Adrenal gland (tissue), 5 donors: Measurements from ENCODE around the gene SLC9C1.

Source experiments
- POLR2A ChIP-seq, 2 donors: fragments of 450-650 bp; IDR thresholded peaks; one replicate each; pipeline ENCODE4 v1.6.1; 2017; ENCODE audit warnings: antibody characterized with exemption in 2 of 2, mild to moderate bottlenecking in 2 of 2, moderate library complexity in 1 of 2
- TF ChIP-seq, protein P1 (sequence below), 6 experiments: fragments of 450-650 bp in 4 of 6; fragments of 200-600 bp in 2 of 6; sonication (generic) in 1 of 6; IDR thresholded peaks; 1 replicate in 5 of 6; 2 replicates in 1 of 6; pipeline versions ENCODE4 v1.5.1 to v1.8.0; 2016 to 2021; ENCODE audit warnings: antibody characterized with exemption in 6 of 6, mild to moderate bottlenecking in 2 of 6, moderate library complexity in 1 of 6
- donor health status: DM: no; HTN: no; CAD: no.

DNA sequence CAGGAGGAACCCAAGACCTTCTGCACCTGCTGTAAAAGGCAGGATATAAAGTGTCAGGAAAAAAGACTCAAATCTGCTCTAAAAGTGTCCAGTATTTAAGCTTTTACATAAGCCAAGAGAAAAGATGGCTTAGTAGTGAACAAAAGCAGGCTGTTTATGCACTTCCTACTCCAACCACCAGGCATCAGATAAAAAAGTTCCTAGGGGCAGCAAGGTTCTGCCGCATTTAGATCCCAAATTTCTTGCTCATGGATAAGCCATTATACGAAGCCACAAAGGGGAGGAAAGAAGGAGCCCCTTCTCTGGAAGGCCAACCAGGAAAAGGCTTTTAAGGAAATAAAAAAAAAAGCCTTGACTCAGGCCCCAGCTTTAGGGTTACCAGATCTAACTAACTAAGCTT lies 10.6 kb upstream of the SLC9C1 start:
- TF ChIP-seq, protein P1, sequence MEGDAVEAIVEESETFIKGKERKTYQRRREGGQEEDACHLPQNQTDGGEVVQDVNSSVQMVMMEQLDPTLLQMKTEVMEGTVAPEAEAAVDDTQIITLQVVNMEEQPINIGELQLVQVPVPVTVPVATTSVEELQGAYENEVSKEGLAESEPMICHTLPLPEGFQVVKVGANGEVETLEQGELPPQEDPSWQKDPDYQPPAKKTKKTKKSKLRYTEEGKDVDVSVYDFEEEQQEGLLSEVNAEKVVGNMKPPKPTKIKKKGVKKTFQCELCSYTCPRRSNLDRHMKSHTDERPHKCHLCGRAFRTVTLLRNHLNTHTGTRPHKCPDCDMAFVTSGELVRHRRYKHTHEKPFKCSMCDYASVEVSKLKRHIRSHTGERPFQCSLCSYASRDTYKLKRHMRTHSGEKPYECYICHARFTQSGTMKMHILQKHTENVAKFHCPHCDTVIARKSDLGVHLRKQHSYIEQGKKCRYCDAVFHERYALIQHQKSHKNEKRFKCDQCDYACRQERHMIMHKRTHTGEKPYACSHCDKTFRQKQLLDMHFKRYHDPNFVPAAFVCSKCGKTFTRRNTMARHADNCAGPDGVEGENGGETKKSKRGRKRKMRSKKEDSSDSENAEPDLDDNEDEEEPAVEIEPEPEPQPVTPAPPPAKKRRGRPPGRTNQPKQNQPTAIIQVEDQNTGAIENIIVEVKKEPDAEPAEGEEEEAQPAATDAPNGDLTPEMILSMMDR (IDR thresholded peaks at IDR 0.05), result peak in 5 of 6 experiments; percentile 8 to 32 (median 16)
- no peak for TF ChIP-seq POLR2A (IDR thresholded peaks at IDR 0.05)
